SU-DHL-6 (cell line): ENCODE measurements around the gene RAMP3.

ENCODE experiments used
- H2AFZ ChIP-seq: fragments of 200-600 bp; sonication (generic); 2 replicates; pipeline ENCODE4 v1.6.1; 2014; ENCODE audit warnings: low read depth, mild to moderate bottlenecking, moderate library complexity, mixed read lengths, antibody characterized with exemption, low read length; ENCODE audit not compliant: severe bottlenecking
- H3F3A ChIP-seq: fragments of 200-600 bp; shearing (Covaris generic); 2 replicates; pipeline ENCODE4 v1.6.0; 2016; ENCODE audit warnings: antibody characterized with exemption, mild to moderate bottlenecking; ENCODE audit not compliant: insufficient read depth
- H3K27ac ChIP-seq: fragments of 200-600 bp; sonication (generic); 2 replicates; pipeline ENCODE4 v1.5.1; 2016; ENCODE audit warnings: low read depth, mild to moderate bottlenecking, low read length, moderate library complexity, mixed read lengths
- H3K27me3 ChIP-seq: fragments of 200-600 bp; sonication (generic), shearing (Covaris generic); 2 replicates; pipeline ENCODE4 v1.6.0; 2014; ENCODE audit warnings: mild to moderate bottlenecking, low read length
- H3K36me3 ChIP-seq: fragments of 200-600 bp; sonication (generic); 2 replicates; pipeline ENCODE4 v1.6.1; 2014; ENCODE audit warnings: mild to moderate bottlenecking, low read length, mixed read lengths
- H3K4me2 ChIP-seq: fragments of 300-600, 200-600 bp; shearing (Covaris generic), sonication (generic); 2 replicates; pipeline ENCODE4 v1.6.0; 2014; ENCODE audit warnings: low read length, low read depth, mild to moderate bottlenecking; ENCODE audit not compliant: poor library complexity, severe bottlenecking
- H3K4me3 ChIP-seq: fragments of 200-600 bp; sonication (generic); 2 replicates; pipeline ENCODE4 v1.5.1; 2014; ENCODE audit warnings: antibody characterized with exemption, low read length, mild to moderate bottlenecking, mixed read lengths; ENCODE audit not compliant: insufficient read depth, poor library complexity, severe bottlenecking
- H3K79me2 ChIP-seq: fragments of 200-600 bp; sonication (generic); 2 replicates; pipeline ENCODE4 v1.6.1; 2014; ENCODE audit warnings: mild to moderate bottlenecking, low read length, moderate library complexity; ENCODE audit not compliant: insufficient read depth
- H3K9ac ChIP-seq: fragments of 200-600 bp; sonication (generic); 2 replicates; pipeline ENCODE4 v1.7.0; 2014; ENCODE audit warnings: mild to moderate bottlenecking, low read length
- H3K9me2 ChIP-seq: fragments of 200-600 bp; sonication (generic); replicated peaks from 2 replicates; pipeline ENCODE4 v1.6.1; 2014; ENCODE audit warnings: low read length; ENCODE audit not compliant: insufficient read depth
- H3K9me3 ChIP-seq: fragments of 200-600 bp; sonication (generic); 2 replicates; pipeline ENCODE4 v1.6.1; 2014; ENCODE audit warnings: low read length, mixed read lengths; ENCODE audit not compliant: insufficient read depth
- H4K20me1 ChIP-seq: fragments of 200-600 bp; sonication (generic); 2 replicates; pipeline ENCODE4 v1.6.1; 2014; ENCODE audit warnings: low read depth, mild to moderate bottlenecking, antibody characterized with exemption, low read length, moderate library complexity, mixed read lengths
- CTCF ChIP-seq: fragments of 200-600 bp; sonication (generic); IDR thresholded peaks from one replicate; pipeline ENCODE4 v1.5.1; 2017; ENCODE audit warnings: antibody characterized with exemption, mild to moderate bottlenecking, low read length, moderate library complexity; ENCODE audit not compliant: insufficient read depth, poor library complexity, severe bottlenecking
- EZH2phosphoT487 ChIP-seq: fragments of 200-600 bp; sonication (generic), shearing (Covaris generic); conservative IDR thresholded peaks from 2 replicates; pipeline ENCODE4 v1.6.1; 2018; ENCODE audit warnings: mild to moderate bottlenecking, antibody characterized with exemption, low read length, moderate library complexity, mixed read lengths

The RAMP3 gene

DNA sequence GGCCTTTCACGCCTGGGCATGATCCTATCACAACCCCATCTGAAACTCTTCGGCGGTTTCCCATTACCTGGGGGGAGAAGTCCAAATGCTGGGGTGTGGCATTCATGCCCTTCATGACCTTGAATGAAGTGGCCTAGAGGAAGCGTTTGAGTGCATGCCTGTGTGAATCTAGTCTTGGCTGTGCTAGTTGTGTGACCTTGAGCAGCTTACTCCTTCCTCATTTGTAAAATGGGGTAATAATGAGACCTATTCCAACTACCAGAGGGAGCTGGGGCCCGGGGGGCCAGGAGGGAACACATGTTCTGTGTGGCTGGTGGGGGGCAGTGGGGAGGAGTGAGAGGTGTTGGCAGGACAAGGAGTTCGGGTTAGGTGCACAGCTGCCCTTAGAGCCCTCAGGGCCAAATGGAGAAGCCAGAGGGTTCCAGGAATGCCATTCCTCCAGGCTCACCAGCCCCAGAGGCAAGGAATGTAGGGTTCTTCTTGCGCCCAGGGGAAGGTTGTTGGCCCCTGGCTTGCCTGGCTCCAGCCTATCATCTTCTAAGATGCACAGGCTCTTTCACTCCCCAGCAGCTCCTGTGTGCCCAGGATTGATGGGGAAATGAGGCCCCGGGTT is 24.8 kb upstream of the RAMP3 start:
- Histone ChIP-seq H3K36me3 (no peaks in the 10 kb centered on the region), H3K79me2 (no peaks in the 10 kb centered on the region), H3K27me3 (no peaks in the 10 kb centered on the region), H3K9ac (no peak overlapping the region), H3K27ac (no peak overlapping the region), H3K4me3 (no peak overlapping the region), H3K9me3 (no peaks in the 10 kb centered on the region), H3F3A (no peaks in the 10 kb centered on the region), H3K9me2 (no peaks in the 10 kb centered on the region), H2AFZ (no peak overlapping the region), H3K4me2 (no peak overlapping the region), H4K20me1 (no peaks in the 10 kb centered on the region)
- TF ChIP-seq EZH2phosphoT487, result no peak
- TF ChIP-seq CTCF, result no peak

DNA sequence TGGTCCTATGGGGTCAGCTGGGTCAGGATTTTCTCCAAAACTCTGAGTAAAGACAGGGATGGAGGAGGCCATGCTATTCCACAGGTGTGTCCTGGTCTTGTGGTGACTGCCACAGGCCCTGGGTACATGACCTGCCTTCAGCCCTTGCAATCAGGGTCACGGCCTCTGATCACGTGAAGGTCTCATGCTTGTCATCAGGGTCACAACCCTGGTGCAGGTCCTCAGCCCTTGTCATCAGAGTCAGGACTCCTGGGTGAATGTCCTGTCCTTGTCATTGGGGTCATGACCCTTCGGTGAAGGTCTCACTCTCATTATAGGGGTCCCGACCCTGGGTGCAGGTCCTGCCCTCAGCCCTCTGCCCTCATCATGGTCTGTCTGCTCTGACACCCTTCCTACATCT is 24.2 kb upstream of the RAMP3 start:
- no peak for TF ChIP-seq CTCF
- no peak for TF ChIP-seq EZH2phosphoT487
- no peak overlapping the region for H3K4me2 ChIP-seq
- H4K20me1 ChIP-seq, result no peaks in the 10 kb centered on the region
- H3K9ac ChIP-seq, result no peak overlapping the region
- no peaks in the 10 kb centered on the region for H3K27me3 ChIP-seq
- H3K79me2 ChIP-seq, result no peaks in the 10 kb centered on the region
- H2AFZ ChIP-seq, result no peak overlapping the region
- H3K4me3 ChIP-seq, result no peak overlapping the region
- H3K9me2 ChIP-seq, result no peaks in the 10 kb centered on the region
- no peak overlapping the region for H3K27ac ChIP-seq
- no peaks in the 10 kb centered on the region for H3F3A ChIP-seq
- H3K36me3 ChIP-seq, result no peaks in the 10 kb centered on the region
- H3K9me3 ChIP-seq, result no peaks in the 10 kb centered on the region

DNA sequence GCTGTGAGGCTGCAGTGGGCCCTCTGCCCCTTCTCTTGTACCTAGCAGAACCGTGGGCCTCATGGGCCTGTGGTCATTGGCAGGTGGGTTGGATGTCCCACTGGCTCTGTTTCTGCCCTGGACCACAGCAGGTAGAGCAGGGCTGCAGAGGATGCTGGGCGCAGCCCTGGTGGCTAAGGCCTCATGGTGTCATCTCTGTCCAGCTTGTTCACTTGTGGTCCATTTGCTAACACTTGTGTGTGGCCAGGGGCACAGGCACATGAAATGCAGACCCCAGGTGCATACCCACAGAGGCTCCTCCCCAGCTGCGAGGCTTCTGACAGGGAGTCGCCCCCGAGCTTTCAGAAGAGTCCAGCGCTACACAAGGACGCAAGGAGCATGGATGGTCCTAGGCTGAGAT is 23.7 kb upstream of the RAMP3 start:
- no peaks in the 10 kb centered on the region for H3K9me3 ChIP-seq
- no peak overlapping the region for H3K4me3 ChIP-seq
- no peak for TF ChIP-seq CTCF
- TF ChIP-seq EZH2phosphoT487, result no peak
- H2AFZ ChIP-seq, result no peak overlapping the region
- H3K9me2 ChIP-seq, result no peaks in the 10 kb centered on the region
- no peak overlapping the region for H3K9ac ChIP-seq
- H3F3A ChIP-seq, result no peaks in the 10 kb centered on the region
- H3K4me2 ChIP-seq, result no peak overlapping the region
- no peaks in the 10 kb centered on the region for H3K79me2 ChIP-seq
- H3K27me3 ChIP-seq, result no peaks in the 10 kb centered on the region
- H3K27ac ChIP-seq, result no peak overlapping the region
- no peaks in the 10 kb centered on the region for H4K20me1 ChIP-seq
- no peaks in the 10 kb centered on the region for H3K36me3 ChIP-seq
